Activated naive CD4-positive, alpha-beta T cell treated with Interleukin-2 at 50 U/mL for 16 hours (primary cell): ENCODE data around the gene DESI1.
"Not testable (repeated sequence)": the region's sequence is repeated elsewhere in the genome, so short reads cannot be mapped to it uniquely, and the experiment has no call there.

Experiments used
- DNase-seq: peaks from one replicate; pipeline ENCODE4 v3.0.0-alpha.2; 2020

DESI1 gene

DNA sequence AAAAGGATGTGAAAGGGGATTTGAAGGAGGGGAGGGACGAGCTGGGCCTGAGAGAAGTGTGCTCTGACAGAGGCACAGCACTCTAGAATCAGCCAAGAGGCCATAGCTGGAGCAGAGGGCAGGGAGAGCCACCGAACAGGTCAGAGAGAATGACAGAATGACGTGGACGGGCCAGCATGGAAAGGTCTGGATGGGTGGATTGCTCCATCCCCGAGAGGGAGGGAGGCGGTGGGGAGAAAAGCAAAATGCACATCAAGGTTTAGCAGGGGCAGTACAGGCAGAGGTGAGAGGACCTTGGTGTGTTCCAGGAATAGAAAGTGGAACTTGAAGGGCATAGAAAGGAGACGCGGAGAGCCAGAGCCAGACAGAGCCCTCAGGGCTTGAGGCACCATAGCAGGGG lies 38.1 kb downstream of the DESI1 start:
- no peak for DNase-seq

DNA sequence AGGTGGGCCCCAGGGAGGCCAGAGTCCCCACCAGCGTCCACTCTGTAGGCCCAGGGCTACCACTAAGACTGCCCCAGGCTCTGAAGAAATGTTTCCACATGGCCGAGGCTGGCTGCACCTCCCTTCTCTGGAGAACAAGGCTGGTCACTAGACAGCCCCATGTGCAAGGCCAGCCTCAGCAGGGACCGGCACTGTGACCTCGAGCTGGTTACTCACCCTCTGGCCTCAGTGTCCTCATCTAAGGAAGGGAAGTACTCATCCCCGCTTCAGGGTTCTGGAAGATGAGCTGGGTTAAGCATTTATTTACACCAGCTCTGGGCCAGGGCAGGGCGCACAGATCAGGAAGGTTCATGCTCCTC lies 40.9 kb downstream of the DESI1 start:
- no peak for DNase-seq

DNA sequence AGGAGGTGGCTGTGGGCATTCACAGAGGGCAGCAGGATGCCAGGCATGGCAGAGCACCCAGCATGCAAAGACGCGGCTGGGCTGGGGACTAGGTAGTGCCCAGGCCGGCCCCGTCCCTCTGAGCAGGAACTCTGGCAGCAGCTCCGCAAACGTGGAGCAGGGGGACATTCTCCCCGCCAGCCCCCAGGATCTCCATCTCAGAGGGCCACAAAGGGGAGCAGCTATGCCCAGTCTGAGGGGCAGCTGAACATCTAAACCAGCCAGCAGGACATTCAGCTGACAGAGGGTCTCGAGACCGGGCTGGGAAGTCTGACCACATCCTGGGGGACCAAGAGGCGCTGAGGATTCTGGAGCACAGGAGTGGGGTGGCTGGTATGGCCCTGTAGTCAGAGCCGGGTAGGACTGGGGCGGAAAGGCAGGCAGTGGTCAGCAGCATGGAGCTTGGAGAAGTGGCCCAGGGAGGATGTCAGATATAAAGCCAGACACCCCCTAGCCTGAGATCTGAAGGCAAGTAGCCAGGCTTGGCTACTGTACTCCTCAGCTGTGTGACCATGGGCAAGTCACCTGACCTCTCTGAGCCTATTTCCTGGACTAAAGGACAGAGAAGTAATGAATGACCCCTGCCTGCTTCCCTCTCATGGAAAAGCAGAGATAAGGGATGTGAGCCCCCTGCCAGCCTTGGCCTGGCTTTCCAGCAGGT lies 41.4 kb downstream of the DESI1 start:
- DNase-seq, result no peak

DNA sequence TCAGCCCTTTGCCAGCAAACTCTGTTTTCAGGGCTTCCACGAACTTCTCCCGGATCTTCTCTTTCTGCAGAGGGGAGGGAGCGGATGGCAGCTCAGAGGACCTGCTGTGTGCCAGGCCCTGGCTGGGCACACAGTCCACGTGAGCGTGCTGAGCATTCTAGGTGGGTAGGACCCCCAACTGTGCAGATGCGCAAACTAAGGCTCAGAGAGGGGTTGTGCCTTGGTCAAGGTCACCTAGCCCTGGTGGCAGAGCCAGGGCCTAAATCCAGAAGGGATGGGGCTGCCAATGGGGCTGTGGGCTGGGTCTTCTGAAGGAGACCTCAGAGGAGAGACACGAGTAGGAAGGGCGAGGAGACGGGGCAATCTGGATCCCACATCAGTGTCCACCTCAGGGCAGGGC lies 42.0 kb downstream of the DESI1 start:
- no peak for DNase-seq

DNA sequence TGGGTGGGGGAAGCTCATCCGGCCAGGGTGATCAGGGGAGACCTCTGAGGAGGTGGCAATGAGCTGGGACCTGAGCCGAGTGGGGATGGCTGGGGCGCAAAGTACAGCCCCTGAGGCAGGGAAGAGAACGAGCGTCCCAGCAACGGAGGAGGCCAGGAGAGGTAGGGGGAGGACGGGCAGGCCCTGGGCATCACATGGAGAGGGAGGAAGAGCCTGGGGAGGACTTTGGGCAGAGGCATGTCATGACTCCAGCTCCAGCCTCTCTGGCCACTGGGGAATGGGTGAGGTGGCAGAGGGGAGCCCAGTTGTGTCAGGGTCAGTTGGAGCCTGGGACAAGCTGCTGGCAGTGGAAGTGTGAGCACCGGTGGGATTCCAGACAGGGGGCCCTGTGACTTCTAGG lies 42.7 kb downstream of the DESI1 start:
- no peak for DNase-seq

DNA sequence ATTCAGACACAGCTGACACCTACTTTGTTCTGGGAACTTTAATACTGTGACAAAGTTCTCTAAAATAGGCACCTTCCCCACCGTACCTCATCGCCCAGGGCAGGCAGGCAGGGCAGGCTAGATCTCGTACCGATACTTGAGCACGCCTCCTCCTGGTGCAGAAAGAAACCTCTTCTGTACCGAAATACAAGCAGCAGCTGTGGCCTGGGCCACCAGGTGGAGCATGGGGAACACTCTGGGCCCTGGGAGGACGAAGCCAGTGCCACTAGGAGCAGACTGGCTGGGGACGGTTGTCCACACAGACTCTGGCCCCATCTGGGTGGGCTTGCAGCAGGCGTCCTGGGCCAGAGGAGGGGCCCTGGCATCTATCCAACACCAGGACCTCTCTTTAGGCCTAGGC lies 44.0 kb downstream of the DESI1 start:
- DNase-seq, result peak; percentile 20

DNA sequence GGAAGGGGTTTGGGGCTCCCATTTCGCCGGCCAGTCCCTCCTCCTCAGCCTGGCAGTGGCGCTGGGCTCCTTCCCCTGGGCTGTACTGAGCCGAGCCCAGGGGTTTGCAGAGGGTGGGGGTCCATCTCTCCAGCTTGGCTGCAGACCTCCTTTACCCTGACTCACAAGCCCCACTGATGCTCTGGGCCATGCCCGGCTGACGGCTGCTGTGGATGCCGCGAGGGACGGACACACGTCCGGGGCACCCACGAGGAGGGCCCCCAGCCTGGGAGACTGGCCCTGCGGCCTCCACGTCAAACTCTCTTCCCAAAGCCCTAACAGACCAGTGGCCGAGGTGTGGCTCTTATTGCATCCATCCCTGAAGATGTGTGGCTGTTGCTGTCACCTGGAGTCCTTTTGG lies 45.3 kb downstream of the DESI1 start:
- no peak for DNase-seq

DNA sequence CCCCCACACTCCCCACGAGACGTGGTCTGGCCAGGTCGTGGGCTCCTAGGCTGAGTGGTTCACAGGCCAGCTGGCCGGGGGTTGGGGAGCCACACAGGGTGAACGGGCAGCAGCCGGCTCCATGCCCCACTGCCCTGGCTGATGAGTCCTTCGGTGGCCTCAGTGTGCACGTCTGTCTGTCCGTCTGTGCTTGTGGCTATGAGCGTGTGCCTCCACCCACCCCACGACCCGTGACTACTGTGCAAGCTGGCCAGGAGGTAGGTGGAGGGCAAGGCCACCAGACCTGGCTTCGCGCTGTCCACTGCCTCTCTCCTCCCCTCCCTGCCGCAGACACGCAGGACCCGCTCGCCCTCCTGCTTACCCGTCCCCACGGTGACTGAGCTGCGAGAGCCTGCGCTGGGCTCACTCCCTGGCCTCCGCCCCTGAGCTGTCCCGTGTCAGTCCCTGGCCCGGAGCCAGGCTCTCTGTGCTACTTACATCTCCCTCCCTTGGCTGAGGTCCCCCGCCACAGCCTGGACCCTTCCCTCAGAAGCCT lies 45.9 kb downstream of the DESI1 start:
- DNase-seq, result no peak

DNA sequence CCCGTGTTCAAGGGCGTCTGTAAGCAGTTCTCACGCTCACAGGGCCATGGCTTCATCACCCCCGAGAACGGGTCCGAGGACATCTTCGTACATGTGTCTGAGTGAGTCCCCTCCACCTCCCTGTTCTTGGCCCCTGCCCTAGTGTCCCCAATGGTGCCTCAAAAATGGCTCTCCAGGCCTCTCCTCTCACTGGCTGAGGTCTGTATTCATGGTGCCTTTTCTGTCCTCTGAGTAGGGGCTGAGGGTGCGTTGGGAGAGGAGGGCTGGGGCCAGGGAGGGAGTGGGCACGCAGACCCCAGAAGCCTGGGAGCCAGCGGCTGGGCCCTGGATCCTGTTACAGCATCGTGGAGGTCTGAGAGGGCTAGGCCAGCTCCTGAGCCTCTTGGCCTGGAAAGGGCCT lies 47.2 kb downstream of the DESI1 start:
- no peak for DNase-seq

DNA sequence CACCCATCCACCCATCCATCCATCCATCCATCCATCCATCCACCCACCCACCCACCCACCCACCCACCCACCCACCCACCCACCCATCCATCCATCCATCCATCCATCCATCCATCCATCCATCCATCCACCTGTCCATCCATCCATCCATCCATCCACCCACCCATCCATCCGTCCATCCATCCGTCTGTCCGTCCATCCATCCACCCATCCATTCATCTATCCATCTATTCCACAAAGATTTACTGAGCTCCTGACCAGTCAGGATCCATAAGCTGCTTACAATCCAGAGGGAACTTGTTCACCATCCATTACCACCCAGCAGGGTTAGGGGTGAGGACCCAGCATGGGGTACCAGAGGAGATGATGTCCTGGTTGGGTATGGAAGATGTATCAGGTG lies 48.5 kb downstream of the DESI1 start:
- not testable (repeated sequence) for DNase-seq

DNA sequence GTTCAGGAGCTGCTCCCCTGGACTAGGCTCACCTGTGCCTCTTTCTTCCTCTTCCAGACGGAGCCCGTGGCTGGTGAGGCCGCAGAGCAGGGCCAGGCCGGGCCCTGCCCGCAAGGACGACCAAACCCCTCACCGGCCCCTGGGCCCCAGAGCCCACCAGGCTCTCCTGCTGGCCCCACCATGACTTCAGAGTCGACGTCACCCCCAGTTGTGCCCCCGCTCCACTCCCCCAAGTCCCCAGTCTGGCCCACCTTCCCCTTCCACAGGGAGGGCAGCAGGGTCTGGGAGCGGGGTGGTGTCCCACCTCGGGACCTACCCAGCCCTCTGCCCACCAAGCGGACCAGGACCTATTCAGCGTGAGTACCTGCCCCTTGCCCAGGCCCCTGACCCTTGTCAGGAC lies 49.1 kb downstream of the DESI1 start:
- no peak for DNase-seq

DNA sequence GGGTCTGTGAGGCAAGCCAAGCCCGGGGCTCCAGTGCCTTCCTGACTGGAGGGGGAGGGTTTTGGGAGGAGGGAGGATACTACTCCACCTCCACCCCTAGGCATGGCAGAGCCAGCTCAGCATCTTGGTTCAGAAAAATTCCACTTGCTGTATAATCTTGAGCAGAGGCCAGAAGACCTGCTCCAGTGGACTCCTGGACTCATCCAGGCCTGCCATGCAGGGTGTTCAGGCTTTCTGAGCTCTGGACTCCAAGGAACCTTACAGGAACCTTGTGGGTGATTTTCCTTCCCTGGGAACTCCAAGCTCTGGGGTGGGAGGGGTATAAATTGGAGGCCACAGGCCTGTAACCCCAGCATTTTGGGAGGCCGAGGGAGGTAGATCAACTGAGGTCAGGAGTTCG lies 50.6 kb downstream of the DESI1 start:
- no peak for DNase-seq

DNA sequence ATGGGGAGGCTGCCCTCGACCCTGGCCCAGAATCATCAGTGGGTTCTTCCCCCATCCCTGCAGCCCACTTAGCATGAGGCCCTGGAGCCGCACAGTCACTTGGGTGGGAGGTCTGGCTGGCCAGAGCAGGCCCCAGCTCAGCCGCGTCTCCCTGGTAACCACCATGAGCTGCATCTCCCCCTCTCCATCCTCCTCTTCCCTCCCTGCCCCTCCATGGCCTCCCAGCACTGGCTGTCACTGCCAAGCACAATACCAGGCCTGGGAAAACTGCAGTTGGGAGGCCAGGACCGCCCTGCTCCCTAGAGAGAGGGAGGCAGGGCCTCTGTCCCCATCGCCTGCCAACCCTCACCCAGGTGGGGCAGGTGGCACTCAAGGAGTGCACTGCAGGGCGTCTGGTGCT lies 52.0 kb downstream of the DESI1 start:
- no peak for DNase-seq

DNA sequence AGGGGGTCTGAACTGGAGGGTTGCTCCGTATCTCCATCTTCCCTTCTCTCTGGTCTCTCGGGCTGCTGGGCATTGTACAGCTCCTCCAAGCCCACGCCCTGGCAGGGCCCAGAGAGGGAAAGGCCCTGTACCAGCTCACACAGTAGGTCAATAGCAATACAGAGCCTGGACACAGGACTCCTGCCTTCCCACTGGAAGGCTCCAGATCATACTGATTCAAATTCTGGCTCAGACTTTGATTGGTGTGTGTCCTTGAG lies 53.4 kb downstream of the DESI1 start:
- no peak for DNase-seq

DNA sequence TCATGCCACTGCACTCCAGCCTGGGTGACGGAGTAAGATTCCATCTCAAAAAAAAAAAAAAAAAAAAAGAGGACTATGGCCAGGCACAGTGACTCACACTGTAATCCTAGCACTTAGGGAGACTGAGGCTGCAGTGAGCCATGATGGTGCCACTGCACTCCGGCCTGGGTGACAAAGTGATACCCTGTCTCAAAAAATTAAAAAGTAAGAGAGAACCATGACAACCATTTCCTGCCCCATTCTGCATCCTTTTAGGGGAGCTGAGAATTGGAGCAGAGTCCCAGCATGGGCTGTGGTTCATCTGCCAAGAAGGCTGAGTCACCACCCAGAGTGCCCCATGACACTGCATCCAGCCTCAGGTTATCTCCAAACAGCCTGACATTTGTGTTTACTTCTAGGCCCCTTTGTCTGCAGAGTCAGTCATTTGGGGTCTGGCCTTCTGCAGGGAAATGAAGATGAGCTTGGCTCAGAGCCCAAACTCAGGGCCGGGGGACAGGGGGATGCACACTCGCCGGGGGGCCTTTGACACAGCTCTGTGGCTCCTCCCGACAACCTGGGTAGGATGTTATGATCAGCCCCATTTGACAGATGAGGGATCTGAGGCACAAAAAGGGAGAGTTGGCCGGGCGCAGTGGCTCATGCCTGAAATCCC lies 55.3 kb downstream of the DESI1 start:
- DNase-seq, result no peak

DNA sequence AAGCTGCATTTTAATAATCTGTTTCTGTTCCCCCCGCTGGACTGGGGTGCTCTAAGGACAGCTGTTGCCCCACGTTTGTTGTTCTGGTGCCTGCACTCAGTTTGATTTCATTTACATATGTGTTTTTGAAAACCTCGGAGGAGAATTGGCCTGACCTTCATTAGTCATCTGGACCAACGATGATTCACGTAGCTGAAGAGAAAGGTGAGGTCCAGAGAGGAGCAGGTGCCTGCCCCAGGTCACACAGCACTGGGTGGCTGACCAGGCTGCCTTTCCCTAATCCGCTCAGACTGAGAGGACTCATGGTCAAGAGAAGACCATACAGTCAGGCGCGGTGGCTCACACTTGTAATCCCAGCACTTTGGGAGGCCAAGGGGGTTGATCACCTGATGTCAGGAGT lies 56.3 kb downstream of the DESI1 start:
- DNase-seq, result no peak

DNA sequence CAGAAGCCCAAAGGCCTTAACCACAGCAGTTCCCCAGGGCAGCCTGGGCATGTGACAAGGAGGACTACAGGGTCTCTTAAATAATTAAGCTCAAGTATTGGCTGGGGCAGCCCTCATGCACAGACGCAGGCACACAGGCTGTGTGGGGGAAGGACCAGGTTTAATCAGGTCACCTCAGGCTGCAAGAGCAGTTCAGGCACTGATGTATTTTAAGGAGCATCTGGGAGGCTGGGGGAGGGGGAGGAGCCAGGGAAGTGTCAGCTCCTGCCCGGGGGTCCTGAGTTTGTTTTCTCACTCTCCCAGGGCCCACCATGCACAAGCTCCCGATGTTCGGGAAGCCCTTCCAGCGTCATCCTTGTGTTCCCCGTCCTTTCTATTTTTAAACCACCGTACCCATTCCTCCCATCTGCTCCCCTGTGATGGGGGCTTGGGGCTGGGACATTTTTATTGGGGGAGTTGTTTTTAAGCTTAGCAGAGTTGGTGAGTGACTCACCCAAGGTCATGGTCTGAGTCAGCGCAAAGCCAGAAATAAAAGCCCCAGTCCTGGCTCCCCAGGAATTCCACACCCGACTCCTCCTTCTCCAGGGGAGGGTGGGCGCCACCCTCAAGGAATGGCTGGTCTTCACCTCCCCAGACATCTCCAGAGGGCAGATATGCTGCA lies 57.7 kb downstream of the DESI1 start:
- DNase-seq, result no peak

DNA sequence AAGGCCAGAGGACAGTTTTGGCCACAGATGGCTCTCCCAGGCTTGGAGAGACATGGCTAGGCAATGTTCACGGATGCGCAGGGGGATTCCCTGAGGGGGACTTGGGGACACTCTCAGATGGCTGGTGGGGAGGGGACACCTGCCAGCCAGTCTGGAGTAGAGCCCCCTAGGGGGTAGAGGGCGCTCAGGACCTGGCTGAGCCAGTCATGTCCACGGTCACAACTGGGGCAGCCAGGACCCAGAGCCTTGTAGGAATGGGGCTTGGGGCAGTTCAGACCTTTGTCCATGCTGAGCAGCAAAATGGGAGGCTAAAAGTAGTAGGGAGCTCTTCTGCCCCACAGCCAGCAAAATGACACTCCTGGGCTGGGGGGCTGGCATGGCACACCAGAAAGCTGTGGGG lies 58.4 kb downstream of the DESI1 start:
- no peak for DNase-seq

DNA sequence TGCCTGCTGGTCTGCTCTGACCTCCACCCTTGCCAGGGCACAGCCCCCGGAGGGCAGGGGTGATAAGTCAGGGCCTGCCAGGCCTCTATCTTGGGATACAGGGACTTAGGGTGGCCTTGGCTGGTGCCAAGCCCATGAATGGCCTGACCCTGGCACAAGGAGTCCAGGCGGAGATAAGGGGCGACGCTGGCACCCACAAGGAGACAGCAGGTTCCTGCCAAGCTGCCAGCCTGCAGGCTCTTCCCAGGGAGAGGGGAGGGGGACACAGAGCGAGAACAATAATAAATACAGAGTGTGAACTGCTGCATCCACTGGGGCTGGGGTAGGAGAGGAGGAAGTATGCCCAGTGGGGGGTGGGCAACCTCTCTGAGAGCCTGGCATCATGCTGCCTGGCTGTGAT lies 59.1 kb downstream of the DESI1 start:
- DNase-seq, result no peak

DNA sequence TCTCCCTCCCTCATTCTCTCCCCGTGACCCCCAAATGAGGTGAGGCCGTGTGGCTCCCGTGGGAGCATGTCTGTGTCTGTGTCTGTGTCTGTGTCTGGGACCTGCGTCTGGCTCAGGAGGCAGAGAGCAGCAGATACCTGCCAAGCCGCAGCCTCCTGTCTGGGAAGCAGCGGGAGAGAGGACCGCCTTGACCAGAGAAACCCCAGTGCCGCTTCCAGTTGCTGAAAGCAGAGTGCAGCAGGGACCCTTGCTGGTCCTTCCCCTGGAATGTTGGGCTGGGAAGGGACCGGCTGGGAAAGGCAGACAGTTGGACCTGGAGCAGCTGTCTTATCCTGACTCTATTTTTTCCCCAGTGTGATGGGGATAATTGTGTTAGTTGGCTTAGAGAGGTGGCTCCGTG lies 59.5 kb downstream of the DESI1 start:
- no peak for DNase-seq

DNA sequence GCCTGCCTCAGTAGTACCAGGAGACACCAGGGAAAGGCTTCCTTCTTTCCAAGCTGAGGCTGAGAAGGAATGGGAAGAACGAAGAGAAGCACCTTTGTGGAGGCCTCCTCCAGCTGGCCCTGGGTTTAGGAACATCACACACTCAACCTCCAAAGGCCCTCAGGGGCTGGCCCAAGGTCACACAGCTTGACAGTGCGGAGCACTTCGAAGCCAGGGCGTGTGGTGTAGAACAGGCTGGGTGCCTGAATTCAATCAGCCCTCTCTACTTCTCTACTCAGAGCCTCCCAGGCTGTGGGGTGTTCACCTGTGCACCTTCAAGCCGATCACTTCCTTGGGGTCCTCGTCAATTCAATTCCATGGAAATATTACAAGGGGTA lies 60.8 kb downstream of the DESI1 start:
- DNase-seq, result no peak

DNA sequence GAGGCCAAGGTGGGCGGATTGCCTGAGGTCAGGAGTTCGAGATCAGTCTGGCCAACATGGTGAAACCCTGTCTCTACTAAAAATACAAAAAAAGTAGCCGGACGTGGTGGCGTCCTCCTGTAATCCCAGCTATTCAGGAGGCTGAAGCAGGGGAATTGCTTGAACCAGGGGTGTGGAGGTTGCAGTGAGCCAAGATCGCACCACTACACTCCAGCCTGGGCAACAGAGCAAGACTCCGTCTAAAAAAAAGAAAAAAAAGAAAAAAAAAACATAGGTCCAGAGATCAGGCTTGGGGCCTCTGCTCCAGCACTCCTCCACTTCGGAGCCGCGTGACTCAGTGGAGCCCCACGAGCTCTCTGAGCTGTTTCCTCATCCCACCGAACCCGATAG lies 62.6 kb downstream of the DESI1 start:
- not testable (repeated sequence) for DNase-seq

DNA sequence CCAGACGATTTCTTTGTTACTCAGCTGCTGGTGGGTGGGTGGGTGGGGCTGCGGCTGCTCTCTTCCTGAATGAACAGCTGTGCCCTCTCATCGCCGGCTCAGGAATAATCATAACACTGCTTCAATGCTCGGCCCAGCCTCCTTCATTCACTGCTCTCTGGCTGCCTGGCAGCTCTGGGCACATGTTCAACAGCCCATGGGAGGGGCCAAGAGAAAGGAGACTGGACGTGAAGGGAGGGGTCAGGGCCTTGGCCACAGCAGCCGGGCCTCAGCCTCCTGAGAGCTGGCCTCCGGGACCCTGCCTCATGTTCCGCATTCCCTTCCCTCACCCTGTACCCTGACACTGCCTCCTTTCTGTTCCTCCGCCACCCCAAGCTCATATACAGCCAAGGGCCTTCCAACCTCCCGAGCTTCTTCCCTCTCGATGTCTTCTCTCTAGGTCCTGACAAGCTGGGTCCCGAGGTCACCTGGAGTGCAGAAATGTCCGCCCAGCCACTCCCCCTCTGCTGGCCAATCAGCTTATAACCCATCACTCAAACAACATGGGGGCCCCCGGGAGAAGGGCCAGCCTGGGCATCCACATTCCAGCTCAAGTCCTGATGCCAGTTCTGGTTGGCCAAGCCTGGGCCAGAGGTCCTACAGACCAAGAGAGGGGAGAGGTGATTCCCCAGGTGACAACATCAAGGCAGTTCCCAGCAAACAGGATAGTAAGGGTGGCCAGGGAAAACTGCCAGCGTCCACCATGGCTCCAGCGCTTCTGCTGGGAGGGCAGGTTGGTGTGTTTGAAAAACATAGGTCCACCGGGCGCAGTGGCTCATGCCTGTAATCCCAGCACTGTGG lies 63.2 kb downstream of the DESI1 start:
- DNase-seq, result peak; percentile 7

DNA sequence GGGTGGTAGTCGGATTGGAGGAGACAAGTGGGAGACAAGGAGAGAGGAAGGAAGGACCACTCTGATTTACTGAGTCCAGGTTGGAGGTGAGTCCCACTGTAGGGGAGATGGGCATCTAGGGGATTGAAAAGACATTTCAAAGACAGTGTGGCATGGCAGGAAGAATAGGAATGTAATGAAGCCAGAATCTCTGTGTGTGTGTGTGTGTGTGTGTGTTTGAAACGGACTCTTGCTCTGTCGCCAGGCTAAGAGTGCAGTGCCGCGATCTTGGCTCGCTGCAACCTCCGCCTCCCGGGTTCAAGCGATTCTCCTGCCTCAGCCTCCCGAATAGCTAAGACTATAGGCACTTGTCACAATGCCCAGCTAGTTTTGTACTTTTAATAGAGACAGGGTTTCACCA lies 64.3 kb downstream of the DESI1 start:
- DNase-seq, result no peak
